Esophagus muscularis mucosa (tissue), 3 donors: ENCODE measurements around the gene DPH3.

Source experiments
- CTCF ChIP-seq, 3 experiments: fragments of 200-600 bp in 2 of 3; fragments of 450-650 bp in 1 of 3; sonication (generic) in 2 of 3; IDR thresholded peaks; one replicate each; pipeline ENCODE4 v1.5.1; 2017 to 2019; ENCODE audit warnings: antibody characterized with exemption in 3 of 3, mild to moderate bottlenecking in 2 of 3, moderate library complexity in 1 of 3
- POLR2AphosphoS5 ChIP-seq, 2 donors: sonication (generic); formaldehyde crosslinking; IDR thresholded peaks; one replicate each; pipeline ENCODE4 v1.6.1; 2017; ENCODE audit warnings: antibody characterized with exemption in 2 of 2

- no peak for TF ChIP-seq CTCF (IDR thresholded peaks at IDR 0.05)
- no peak for TF ChIP-seq POLR2AphosphoS5 (IDR thresholded peaks at IDR 0.05)
Measured at GRCh38 chr3:16277471-16277870, 12.7 kb upstream of the DPH3 start.
